ENCODE measurements around the gene ARMH3. TPM values are rescaled to one million over a fixed set of nuclear protein-coding genes. Genes with fewer than 3 reads are reported as not detected.
"Not testable (repeated sequence)": the region's sequence is repeated elsewhere in the genome, so short reads cannot be mapped to it uniquely, and the experiment has no call there.

ARMH3 gene
- total RNA-seq, 1 experiment from 2014 or later, result 9.7 TPM

DNA sequence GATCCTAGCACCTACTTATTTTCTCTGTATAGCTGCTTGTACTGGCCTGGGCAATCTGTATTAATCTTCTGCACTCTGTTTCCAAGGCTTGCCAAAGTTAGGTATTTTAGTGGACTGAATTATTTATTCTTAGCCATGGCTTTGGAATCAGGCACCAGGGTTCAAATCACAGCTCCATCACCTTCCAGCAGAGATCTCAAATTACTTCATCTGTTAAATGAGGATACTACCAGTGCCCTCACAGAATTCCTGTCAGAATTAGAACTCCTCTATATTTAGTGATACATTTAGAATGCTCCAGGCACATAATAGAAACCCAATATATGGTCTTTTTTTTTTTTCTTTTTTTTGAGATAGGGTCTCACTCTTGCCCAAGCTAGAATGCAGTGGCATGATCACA is 17.6 kb downstream of the ARMH3 start:
- Histone ChIP-seq H3K36me3 (ENCODE audit: low read depth, low read length) (no peaks in the 10 kb centered on the region), H3K9me3 (ENCODE audit: low read length) (no peaks in the 10 kb centered on the region), H3K79me2 (ENCODE audit: low read length) (peaks cover 18% of the 10 kb centered on the region; the same call in 1 of the 2 replicates), H3K9me2 (replicated peaks; ENCODE audit: low read length) (no peaks in the 10 kb centered on the region), H3K9ac (ENCODE audit: low read length) (no peak overlapping the region), H3K4me3 (ENCODE audit: low read length) (no peak overlapping the region), H3K4me2 (ENCODE audit: low read length) (no peak overlapping the region), H3K4me1 (ENCODE audit: insufficient read depth, low read length) (no peaks in the 10 kb centered on the region), H3K27me3 (ENCODE audit: low read length) (no peaks in the 10 kb centered on the region), H4K20me1 (ENCODE audit: low read length) (no peaks in the 10 kb centered on the region), H3F3A (ENCODE audit: low read length, unreplicated experiment) (no peaks in the 10 kb centered on the region), H2AFZ (ENCODE audit: low read length) (no peak overlapping the region), H3K27ac (ENCODE audit: low read length) (no peak overlapping the region)
- CTCF ChIA-PET, result interaction anchor here (0.6 kb wide), 1 partner anchor 131 kb away, joined by 17 read pairs; no protein-coding TSS in a partner anchor
- BruUV-seq (replicated peaks), result no TSS peak
- POLR2A ChIA-PET (ENCODE audit: unreplicated experiment), result no interaction called here
- DNase-seq, result no peak
- ATAC-seq, result no peak
- intact Hi-C loops (cut with micrococcal nuclease), result no loop called here
- no peak for TF ChIP-seq EZH2phosphoT487 (IDR thresholded peaks at IDR 0.05; ENCODE audit: borderline replicate concordance, low read length)
- TF ChIP-seq EZH2 (IDR thresholded peaks at IDR 0.05; ENCODE audit: low read length, unreplicated experiment), result no peak
- TF ChIP-seq, protein P1, sequence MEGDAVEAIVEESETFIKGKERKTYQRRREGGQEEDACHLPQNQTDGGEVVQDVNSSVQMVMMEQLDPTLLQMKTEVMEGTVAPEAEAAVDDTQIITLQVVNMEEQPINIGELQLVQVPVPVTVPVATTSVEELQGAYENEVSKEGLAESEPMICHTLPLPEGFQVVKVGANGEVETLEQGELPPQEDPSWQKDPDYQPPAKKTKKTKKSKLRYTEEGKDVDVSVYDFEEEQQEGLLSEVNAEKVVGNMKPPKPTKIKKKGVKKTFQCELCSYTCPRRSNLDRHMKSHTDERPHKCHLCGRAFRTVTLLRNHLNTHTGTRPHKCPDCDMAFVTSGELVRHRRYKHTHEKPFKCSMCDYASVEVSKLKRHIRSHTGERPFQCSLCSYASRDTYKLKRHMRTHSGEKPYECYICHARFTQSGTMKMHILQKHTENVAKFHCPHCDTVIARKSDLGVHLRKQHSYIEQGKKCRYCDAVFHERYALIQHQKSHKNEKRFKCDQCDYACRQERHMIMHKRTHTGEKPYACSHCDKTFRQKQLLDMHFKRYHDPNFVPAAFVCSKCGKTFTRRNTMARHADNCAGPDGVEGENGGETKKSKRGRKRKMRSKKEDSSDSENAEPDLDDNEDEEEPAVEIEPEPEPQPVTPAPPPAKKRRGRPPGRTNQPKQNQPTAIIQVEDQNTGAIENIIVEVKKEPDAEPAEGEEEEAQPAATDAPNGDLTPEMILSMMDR (conservative IDR thresholded peaks at IDR 0.05; ENCODE audit: low read depth, low read length), result no peak

DNA sequence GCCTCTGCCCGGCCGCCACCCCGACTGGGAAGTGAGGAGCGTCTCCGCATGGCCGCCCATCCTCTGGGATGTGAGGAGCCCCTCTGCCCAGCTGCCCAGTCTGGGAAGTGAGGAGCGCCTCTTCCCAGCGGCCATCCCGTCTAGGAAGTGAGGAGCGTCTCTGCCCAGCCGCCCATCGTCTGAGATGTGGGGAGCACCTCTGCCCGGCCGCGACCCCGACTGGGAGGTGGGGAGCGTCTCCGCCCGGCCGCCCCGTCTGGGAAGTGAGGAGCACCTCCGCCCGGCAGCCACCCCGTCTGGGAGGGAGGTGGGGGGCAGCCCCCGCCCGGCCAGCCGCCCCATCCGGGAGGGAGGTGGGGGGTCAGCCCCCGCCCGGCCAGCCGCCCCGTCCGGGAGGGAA is 20.2 kb downstream of the ARMH3 start:
- H2AFZ ChIP-seq (ENCODE audit: low read length); H3K9me3 ChIP-seq (ENCODE audit: low read length); H3K9ac ChIP-seq (ENCODE audit: low read length); H3K27ac ChIP-seq (ENCODE audit: low read length); H4K20me1 ChIP-seq (ENCODE audit: low read length); DNase-seq; ATAC-seq; BruUV-seq (replicated peaks); H3K36me3 ChIP-seq (ENCODE audit: low read depth, low read length); H3K9me2 ChIP-seq (replicated peaks; ENCODE audit: low read length); CTCF ChIA-PET; H3K4me3 ChIP-seq (ENCODE audit: low read length); H3K79me2 ChIP-seq (ENCODE audit: low read length); H3K4me2 ChIP-seq (ENCODE audit: low read length); H3F3A ChIP-seq (ENCODE audit: low read length, unreplicated experiment); H3K4me1 ChIP-seq (ENCODE audit: insufficient read depth, low read length); intact Hi-C loops (cut with micrococcal nuclease); H3K27me3 ChIP-seq (ENCODE audit: low read length): not testable (repeated sequence)
- POLR2A ChIA-PET (ENCODE audit: unreplicated experiment), result interaction anchor here (0.7 kb wide), 1 partner anchor 37 kb away, joined by 3 read pairs; no protein-coding TSS in a partner anchor

DNA sequence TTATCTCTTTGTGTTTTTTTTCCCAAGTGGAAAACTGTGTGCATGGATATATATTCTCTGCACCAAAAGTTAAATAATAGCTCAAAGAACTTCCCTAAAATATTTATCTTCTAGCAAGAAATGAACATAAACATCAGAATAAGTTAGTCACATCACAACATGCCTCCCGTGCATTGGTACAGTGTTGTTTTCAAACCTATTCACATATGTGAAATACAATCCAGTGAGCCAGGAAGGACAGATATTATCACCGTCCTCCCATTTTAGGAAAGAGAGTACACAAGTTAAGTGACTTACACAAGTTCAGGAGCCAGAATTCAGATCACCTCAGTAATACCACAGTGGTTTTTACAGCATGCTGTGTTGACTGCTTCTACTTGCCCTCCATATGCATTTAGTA is 22.2 kb downstream of the ARMH3 start:
- Histone ChIP-seq H3K4me3 (ENCODE audit: low read length) (no peak overlapping the region), H3K27me3 (ENCODE audit: low read length) (no peaks in the 10 kb centered on the region), H3K9ac (ENCODE audit: low read length) (no peak overlapping the region), H2AFZ (ENCODE audit: low read length) (no peak overlapping the region), H3K4me1 (ENCODE audit: insufficient read depth, low read length) (no peaks in the 10 kb centered on the region), H4K20me1 (ENCODE audit: low read length) (no peaks in the 10 kb centered on the region), H3K79me2 (ENCODE audit: low read length) (no peaks in the 10 kb centered on the region), H3K9me2 (replicated peaks; ENCODE audit: low read length) (no peaks in the 10 kb centered on the region), H3K9me3 (ENCODE audit: low read length) (no peaks in the 10 kb centered on the region), H3K27ac (ENCODE audit: low read length) (no peak overlapping the region), H3K36me3 (ENCODE audit: low read depth, low read length) (no peaks in the 10 kb centered on the region), H3K4me2 (ENCODE audit: low read length) (no peak overlapping the region), H3F3A (ENCODE audit: low read length, unreplicated experiment) (no peaks in the 10 kb centered on the region)
- no peak for ATAC-seq
- TF ChIP-seq EZH2phosphoT487 (IDR thresholded peaks at IDR 0.05; ENCODE audit: borderline replicate concordance, low read length) (no peak), EZH2 (IDR thresholded peaks at IDR 0.05; ENCODE audit: low read length, unreplicated experiment) (no peak)
- TF ChIP-seq, protein P1 (conservative IDR thresholded peaks at IDR 0.05; ENCODE audit: low read depth, low read length), result no peak
- intact Hi-C loops (cut with micrococcal nuclease), result no loop called here
- no TSS peak for BruUV-seq (replicated peaks)
- ChIA-PET POLR2A (ENCODE audit: unreplicated experiment) (no interaction called here), CTCF (no interaction called here)
- no peak for DNase-seq

Measured in PC-3 (cell line).